UCSD-AML1 (cell line): Measurements from ENCODE around the gene CLPSL2.

Experiments
- DNase-seq: peaks from one replicate; lab custom pipeline; 2025; ENCODE audit not compliant: unreplicated experiment; lab: John Stamatoyannopoulos, UW

The CLPSL2 gene

GRCh38 chr6:35786272-35786671 is 9.9 kb downstream of the CLPSL2 start:
- no peak for DNase-seq

GRCh38 chr6:35786810-35787209 is 10.4 kb downstream of the CLPSL2 start:
- DNase-seq, result no peak

DNA sequence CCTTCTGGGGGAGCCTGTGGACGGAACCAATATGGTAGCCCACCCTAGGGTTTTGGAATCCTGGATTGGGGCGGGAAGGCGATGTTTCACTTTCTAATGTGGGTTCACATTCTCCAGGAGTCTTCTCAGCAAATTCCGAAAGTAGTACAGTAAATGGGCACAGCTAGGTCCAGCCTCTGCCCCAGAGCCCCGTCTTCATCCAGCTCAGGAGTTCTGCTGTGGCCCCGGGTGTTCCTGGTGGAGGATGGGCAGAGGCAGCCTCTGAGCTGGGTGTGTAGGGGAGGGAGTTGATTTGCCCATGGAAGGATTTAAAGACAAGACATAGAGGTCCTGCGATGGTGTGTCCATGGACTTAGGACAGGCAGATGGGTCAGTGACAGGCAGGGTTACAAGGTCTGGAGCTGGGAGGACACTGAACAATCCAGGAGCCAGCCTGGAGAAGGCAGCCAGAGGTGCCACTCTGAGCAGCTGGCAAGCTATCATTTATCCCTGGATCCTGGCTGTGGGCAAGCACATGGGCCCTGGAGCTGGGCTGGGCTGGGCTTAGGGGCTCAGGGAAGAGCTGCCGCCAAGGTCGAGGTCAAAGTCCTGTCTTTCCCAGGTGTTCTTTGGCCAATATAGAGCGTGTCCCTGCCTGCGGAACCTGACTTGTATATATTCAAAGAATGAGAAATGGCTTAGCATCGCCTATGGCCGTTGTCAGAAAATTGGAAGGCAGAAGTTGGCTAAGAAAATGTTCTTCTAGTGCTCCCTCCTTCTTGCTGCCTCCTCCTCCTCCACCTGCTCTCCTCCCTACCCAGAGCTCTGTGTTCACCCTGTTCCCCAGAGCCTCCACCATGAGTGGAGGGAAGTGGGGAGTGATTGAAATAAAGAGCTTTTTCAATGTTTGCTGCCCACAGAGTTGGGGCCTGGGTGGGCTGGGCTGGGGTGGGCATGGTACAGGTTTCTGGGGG is 11.1 kb downstream of the CLPSL2 start:
- DNase-seq, result no peak

GRCh38 chr6:35788423-35788982 is 12.1 kb downstream of the CLPSL2 start:
- DNase-seq, result no peak

- DNase-seq, result no peak
These were observed 14.3 kb downstream of the CLPSL2 start for GRCh38 chr6:35790683-35791082.

- no peak for DNase-seq
These were observed 18.4 kb downstream of the CLPSL2 start for GRCh38 chr6:35794536-35795452.

DNA sequence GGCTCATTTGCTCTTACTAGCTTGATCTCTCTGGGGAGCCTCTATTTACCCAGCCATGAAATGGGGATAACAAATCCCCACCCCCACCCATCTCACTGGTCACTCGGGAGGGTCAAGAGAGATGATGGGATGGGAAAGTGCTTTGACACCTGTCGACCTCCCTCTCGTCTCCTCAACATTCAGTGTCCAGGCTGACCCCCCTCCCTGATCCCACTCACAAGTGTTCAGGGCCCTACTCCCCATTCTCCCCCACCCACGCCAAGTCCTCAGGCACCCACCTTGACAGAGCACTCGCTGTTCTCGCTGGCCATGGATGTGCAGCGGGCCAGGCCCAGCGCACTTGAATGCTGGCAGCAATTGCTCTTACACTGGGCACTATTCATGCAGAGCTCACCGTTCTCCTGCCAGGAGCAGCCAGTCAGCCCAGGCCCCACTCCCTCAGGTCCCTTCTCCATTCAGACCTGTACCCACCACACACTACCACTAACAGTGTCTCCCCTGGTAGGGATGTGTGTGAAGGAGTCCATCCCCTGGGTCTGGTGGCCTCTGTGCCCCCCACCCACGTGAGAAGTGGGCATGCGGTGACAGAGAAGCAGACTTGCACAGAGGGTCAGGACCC is 19.2 kb downstream of the CLPSL2 start:
- no peak for DNase-seq

DNA sequence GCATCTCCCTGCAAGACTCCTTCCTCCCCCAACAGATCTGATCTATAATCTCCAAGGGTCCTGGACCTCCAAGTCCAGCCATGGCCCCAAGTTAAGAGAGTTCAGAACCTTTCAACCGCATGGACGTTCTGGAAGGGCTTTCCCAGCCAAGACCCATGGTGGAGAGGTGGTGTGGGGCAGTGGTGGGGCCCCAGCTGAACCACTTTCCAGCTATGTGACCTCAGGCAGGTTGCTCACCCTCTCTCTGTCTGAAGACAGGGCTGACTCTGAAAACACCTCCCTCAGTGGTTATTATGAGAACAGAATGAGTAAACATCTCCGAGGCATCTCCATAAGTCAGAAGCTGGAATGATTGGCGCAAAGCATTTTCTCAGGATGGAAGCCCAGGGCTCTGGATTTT is 19.8 kb downstream of the CLPSL2 start:
- DNase-seq, result no peak

DNA sequence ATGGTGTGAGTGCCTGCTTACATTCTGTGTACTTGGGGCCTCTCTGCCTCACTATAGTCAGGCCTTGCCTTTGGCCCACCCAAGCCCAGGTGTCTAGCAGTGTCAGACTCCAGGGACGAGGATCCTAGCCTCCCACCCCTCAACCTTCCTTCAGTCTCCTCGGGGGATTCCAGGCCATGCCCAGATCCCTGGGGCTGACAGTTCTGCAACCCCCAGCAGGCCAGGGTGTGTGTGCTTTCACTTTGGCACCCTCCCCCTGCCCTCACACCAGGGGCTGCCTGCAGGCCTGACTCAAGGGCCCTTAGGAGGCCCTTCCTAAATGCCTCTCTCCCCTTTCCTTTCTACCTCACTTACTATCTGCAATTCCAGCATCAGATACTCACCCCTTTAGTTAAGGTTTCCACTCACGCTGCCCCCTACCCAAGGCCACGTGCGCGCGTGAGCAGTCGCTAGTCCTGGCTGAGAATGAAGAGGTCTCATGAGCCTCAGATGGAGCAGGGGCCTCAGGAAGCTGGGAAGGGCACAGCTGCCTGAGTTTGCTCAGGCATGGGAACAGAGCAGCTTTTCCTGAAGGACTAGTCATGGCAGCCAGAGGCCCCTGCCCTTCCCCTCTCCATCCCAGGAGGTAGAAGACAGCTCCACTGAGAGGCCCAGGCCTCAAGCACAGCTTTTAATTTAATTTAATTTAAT is 21.6 kb downstream of the CLPSL2 start:
- no peak for DNase-seq

DNA sequence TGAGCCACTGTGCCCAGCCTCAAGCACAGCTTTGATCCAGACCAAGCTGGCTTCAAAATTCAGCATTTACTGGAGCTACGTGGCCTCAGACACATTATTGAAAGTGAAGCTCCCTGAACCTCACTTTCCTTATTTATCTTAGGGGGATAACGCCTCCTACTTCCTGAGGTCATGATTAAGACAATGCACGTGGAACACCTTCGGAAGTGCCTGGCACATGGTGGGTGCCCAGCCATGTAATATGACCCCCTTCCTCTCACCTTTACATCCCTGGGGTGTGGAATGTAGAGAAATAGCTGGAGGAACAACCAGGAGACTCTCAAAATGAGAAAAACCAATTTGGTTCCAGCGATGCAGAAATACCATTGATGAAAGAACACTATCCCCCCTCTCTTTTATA is 22.3 kb downstream of the CLPSL2 start:
- DNase-seq, result no peak

GRCh38 chr6:35801148-35801547 is 24.8 kb downstream of the CLPSL2 start:
- no peak for DNase-seq

DNA sequence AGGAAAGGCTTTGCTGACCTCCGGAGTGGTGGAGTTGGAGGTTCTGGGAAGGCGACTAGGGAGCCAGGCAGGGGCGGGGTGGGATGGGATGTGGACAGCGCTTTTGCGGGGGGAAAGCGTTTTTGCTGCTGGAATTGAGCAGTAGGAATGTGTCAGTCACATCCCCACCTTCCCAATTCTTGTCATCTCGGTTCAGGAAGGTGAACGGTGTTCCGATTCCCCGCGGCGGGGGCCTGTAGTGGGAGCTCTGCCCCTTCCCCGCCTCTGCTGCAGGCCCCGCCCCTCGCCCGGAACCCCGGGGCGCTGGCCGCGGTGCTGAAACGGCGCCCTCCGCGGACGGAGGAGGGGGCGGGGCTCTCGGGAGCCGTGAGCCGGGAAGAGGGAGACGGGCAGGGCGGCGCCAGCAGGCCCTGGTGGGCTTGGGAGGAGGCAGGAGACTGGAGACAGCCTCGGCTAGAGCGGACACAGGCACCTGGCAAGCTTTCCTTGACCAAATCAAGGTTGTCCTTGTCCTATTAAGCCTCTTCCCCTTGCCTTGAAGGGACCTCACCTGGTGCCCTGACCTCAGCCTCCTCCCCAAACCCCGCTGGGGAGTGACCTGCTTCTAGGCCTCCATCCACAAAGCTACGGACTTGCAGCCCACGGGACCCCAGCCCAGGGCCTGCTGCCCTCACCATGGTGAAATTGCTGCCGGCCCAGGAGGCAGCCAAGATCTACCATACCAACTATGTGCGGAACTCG is 28.8 kb downstream of the CLPSL2 start, which contains the start of gene LHFPL5:
LHFPL5 (plus strand) TSS at position 357 of the 741 bp plus-strand sequence; CDS start at position 676, 319 bp downstream.
- DNase-seq, result peak; percentile 72

GRCh38 chr6:35808688-35809087 is 32.3 kb downstream of the CLPSL2 start:
- DNase-seq, result no peak

DNA sequence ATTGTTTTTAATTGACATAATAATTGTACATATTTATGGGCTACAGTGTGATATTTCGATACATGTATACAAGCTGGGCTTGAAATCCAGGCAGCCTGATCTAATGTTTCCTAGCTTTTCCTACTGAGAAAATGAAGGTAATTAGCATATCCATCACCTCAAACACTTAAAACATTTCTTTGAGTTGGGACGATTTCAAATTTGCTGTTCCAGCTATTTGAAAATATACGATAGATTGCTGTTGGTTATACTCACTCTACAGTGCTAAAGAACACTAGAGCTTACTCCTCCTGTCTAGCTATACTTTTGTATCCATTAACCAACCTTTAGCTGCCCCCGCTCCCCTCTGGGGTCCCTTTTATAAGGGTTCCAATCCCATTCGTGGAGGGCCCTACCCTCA is 33.4 kb downstream of the CLPSL2 start:
- DNase-seq, result no peak

- no peak for DNase-seq
These were observed 34.7 kb downstream of the CLPSL2 start for GRCh38 chr6:35810971-35811698.

GRCh38 chr6:35811699-35811995 is 35.2 kb downstream of the CLPSL2 start:
- no peak for DNase-seq

- no peak for DNase-seq
These were observed 41.1 kb downstream of the CLPSL2 start for GRCh38 chr6:35817515-35817914.

- no peak for DNase-seq
These were observed 47.2 kb downstream of the CLPSL2 start for GRCh38 chr6:35823601-35824000.

DNA sequence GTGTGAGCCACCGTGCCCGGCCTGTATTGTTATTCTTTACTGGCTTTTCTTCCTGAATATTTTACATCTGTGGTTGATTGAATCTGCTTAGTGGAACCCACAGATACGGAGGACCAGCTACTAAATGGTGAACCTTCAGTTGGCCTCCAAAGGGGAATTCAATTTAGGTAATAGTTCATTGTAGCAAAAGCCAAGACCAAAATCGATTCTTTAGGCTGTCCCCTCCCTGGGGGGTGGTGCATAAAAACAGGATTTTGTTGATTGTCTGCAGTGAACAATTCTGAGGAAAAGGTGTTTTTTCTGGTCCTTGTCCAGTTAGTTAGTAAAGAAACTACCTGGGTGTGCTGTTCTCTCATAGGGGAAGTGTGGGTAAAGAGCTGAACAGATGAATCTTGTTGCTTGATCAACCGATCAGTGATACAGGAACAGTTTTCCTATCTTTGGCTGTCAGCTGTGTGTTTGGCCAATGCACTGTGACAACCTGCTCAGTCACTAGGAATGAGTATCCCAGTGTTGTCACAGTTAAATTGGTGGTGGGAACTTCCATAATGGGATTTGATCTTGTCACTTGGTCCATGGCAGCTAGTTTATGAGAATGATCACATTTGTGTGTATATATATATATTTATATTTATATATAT is 48.3 kb downstream of the CLPSL2 start:
- no peak for DNase-seq
